Endothelial cell of umbilical vein (primary cell): ENCODE measurements around the gene AJAP1. TPM values are rescaled to one million over a fixed set of nuclear protein-coding genes. Genes with fewer than 3 reads are reported as not detected.

Source experiments
- BruUV-seq: library from RNA; stranded (reverse); fragments of 400-500 nt; replicated peaks from 2 replicates; lab custom pipeline; 2021; lab: Mats Ljungman, UMichigan
- CTCF ChIA-PET: fragments of 300-600, 350-600 bp; sonication (Branson Sonifier 250); formaldehyde crosslinking; loops from one replicate; lab custom pipeline; 2021; ENCODE audit warnings: antibody characterized with exemption, inconsistent platforms; lab: Charles Lee
- POLR2A ChIA-PET: fragments of 300-600, 350-600 bp; sonication (Branson Sonifier 250); formaldehyde crosslinking; loops from one replicate; lab custom pipeline; 2021; ENCODE audit warnings: antibody characterized with exemption, inconsistent platforms; lab: Charles Lee
- DNase-seq: peaks from one replicate; pipeline ENCODE4 v3.0.0-alpha.2; 2011; ENCODE audit warnings: low read depth, low spot score
- FAIRE-seq: peaks from 2 replicates; lab custom pipeline; 2011; peaks lifted over from hg19 to GRCh38; lab: Jason Lieb, UNC
- H2AFZ ChIP-seq: 2 replicates; pipeline ENCODE4 v1.6.0; 2012; ENCODE audit warnings: low read depth, low read length, control low read depth, inconsistent platforms
- H3K27ac ChIP-seq: 2 replicates; pipeline ENCODE4 v1.5.1; 2011; ENCODE audit warnings: low read depth, mild to moderate bottlenecking, control low read depth, low read length, moderate library complexity; ENCODE audit not compliant: insufficient read depth
- H3K27me3 ChIP-seq, 2 experiments: 2 replicates each; pipeline versions ENCODE4 v1.6.0 to v1.6.1; 2011; ENCODE audit warnings: low read length in 2 of 2, mixed read lengths in 1 of 2; ENCODE audit not compliant: control insufficient read depth in 2 of 2, insufficient read depth in 2 of 2
- H3K36me3 ChIP-seq, 2 experiments: 2 replicates in 1 of 2; 3 replicates in 1 of 2; pipeline ENCODE4 v1.5.1; 2011; ENCODE audit warnings: low read length in 2 of 2, mild to moderate bottlenecking in 1 of 2, moderate library complexity in 1 of 2; ENCODE audit not compliant: control insufficient read depth in 2 of 2, insufficient read depth in 2 of 2; ENCODE audit errors: extremely low read depth in 1 of 2
- H3K4me1 ChIP-seq: 3 replicates; pipeline ENCODE4 v1.5.1; 2011; ENCODE audit warnings: mild to moderate bottlenecking, low read length; ENCODE audit not compliant: control insufficient read depth, insufficient read depth; ENCODE audit errors: extremely low read depth
- H3K4me2 ChIP-seq: 2 replicates; pipeline ENCODE4 v1.6.1; 2011; ENCODE audit warnings: low read length, control low read depth, mixed read lengths; ENCODE audit not compliant: insufficient read depth
- H3K4me3 ChIP-seq, 3 experiments: fragments of 200-600 bp in 1 of 3; sonication (generic), shearing (Covaris generic) in 1 of 3; replicated peaks in 1 of 3; 2 replicates each; pipeline ENCODE4 v1.5.1; 2011 to 2016; ENCODE audit warnings: control low read depth in 3 of 3, low read length in 3 of 3, mild to moderate bottlenecking in 2 of 3, inconsistent platforms in 1 of 3, low read depth in 1 of 3, moderate library complexity in 1 of 3; ENCODE audit not compliant: insufficient read depth in 1 of 3
- H3K79me2 ChIP-seq: 2 replicates; pipeline ENCODE4 v1.6.0; 2012; ENCODE audit warnings: low read length, inconsistent platforms; ENCODE audit not compliant: control insufficient read depth, insufficient read depth
- H3K9ac ChIP-seq: replicated peaks from 2 replicates; pipeline ENCODE3; 2011; ENCODE audit warnings: low read length, control low read depth; ENCODE audit not compliant: insufficient read depth; ENCODE audit errors: extremely low read depth
- H3K9me1 ChIP-seq: replicated peaks from 3 replicates; pipeline ENCODE4 v1.6.0; 2011; ENCODE audit warnings: mild to moderate bottlenecking, low read length; ENCODE audit not compliant: control insufficient read depth, insufficient read depth; ENCODE audit errors: extremely low read depth
- H3K9me3 ChIP-seq: replicated peaks from 2 replicates; pipeline ENCODE4 v1.5.1; 2012; ENCODE audit warnings: low read length, inconsistent platforms; ENCODE audit not compliant: control insufficient read depth, insufficient read depth
- H4K20me1 ChIP-seq: replicated peaks from 2 replicates; pipeline ENCODE3; 2011; ENCODE audit warnings: mild to moderate bottlenecking, low read length; ENCODE audit not compliant: control insufficient read depth, insufficient read depth; ENCODE audit errors: extremely low read depth
- EZH2 ChIP-seq: IDR thresholded peaks from 2 replicates; pipeline ENCODE4 v1.6.1; 2012; ENCODE audit warnings: borderline replicate concordance, low read depth, mild to moderate bottlenecking, moderate library complexity, low read length, inconsistent platforms; ENCODE audit not compliant: severe bottlenecking
- FOS ChIP-seq: IDR thresholded peaks from 2 replicates; pipeline ENCODE4 v1.6.1; 2011; ENCODE audit warnings: mild to moderate bottlenecking, low read length, moderate library complexity, borderline replicate concordance; ENCODE audit not compliant: insufficient read depth
- GATA2 ChIP-seq: IDR thresholded peaks from 2 replicates; pipeline ENCODE4 v1.7.0; 2011; ENCODE audit warnings: low read depth, mild to moderate bottlenecking, moderate library complexity, mixed read lengths, low read length; ENCODE audit not compliant: insufficient read length, insufficient read depth
- JUN ChIP-seq: IDR thresholded peaks from 2 replicates; pipeline ENCODE4 v1.6.1; 2011; ENCODE audit warnings: borderline replicate concordance, low read depth; ENCODE audit not compliant: insufficient read length, insufficient read depth
- MAX ChIP-seq: IDR thresholded peaks from 2 replicates; pipeline ENCODE4 v1.6.1; 2011; ENCODE audit not compliant: insufficient read depth, insufficient read length
- MYC ChIP-seq: IDR thresholded peaks from one replicate; pipeline ENCODE4 v1.6.1; 2011; ENCODE audit warnings: mild to moderate bottlenecking, low read depth, low read length
- POLR2A ChIP-seq: IDR thresholded peaks from 2 replicates; pipeline ENCODE4 v1.6.1; 2012; ENCODE audit warnings: low read depth, mild to moderate bottlenecking, control low read depth, low read length
- POLR2AphosphoS5 ChIP-seq: IDR thresholded peaks from 2 replicates; pipeline ENCODE4 v1.6.1; 2012; ENCODE audit warnings: low read depth, mild to moderate bottlenecking, control low read depth, low read length, moderate library complexity; ENCODE audit not compliant: insufficient read depth
- dilution Hi-C: fragments of 300-500 bp; cut with MboI; formaldehyde crosslinking; loops from one replicate; pipeline ENCODE4 v1.15.0; 2019; ENCODE audit warnings: low sequenced_read_pairs; ENCODE audit not compliant: extremely low pct_ligation_motif_present
- intact Hi-C: fragments of 100-400 bp; cut with micrococcal nuclease; formaldehyde crosslinking; loops from one replicate; pipeline ENCODE4 v1.10.0; 2022
- polyA plus RNA-seq, 4 experiments: library from polyadenylated mRNA; depleted of rRNA in 3 of 4; stranded (reverse) in 3 of 4; unstranded in 1 of 4; fragments of >200 nt; gene quantifications; 2 replicates each; pipeline versions ENCODE4 v1.2.1 to v1.2.3, GENCODE V29; 2011 to 2012; ENCODE audit warnings: missing spikeins in 1 of 4
- total RNA-seq: library from RNA; stranded (reverse); gene quantifications from 2 replicates; pipeline ENCODE4 v1.2.3, GENCODE V29; 2021

The AJAP1 gene
- total and polyA plus RNA-seq, 2 donors (not counting 3 experiments of a cell fraction or from before 2014, with no cell fraction given): not detected

DNA sequence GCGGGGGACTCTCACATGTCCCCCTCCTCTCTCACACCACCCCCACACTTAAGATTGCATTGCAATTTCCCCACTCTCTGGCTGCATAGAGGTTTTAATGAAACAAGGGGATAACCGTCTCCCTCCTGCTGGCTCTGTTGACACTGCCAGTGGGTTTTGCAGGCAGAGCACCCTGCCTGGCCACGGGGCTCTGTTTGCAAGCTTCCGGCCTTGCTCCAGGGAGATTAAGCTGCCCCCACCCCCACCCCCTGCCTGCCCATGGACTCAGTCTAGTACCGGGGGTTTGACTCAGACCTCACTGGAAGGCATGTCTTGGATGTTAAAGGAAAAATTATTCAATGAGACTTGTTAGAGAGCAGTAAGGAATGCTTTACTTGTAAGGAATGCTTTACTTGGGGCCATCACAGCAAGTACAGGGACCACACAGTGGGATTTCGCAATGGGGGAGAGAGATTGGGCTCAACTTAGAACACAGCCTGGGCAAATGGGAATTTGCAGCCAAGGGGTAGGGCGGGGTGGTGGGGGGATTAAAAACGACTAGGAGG is 101.0 kb downstream of the AJAP1 start:
- Histone ChIP-seq H3K36me3 (no peaks in the 10 kb centered on the region), H3K4me3 (no peak overlapping the region), H3K79me2 (no peaks in the 10 kb centered on the region), H3K9me3 (peaks cover 5% of the 10 kb centered on the region), H4K20me1 (no peaks in the 10 kb centered on the region), H2AFZ (no peak overlapping the region), H3K9me1 (no peaks in the 10 kb centered on the region), H3K27me3 (no peaks in the 10 kb centered on the region), H3K9ac (no peak overlapping the region), H3K4me1 (no peaks in the 10 kb centered on the region), H3K27ac (no peak overlapping the region), H3K4me2 (no peak overlapping the region)
- no peak for FAIRE-seq
- dilution Hi-C loops (no loop called here), intact Hi-C loops (no loop called here)
- no TSS peak for BruUV-seq
- DNase-seq: no peak
- ChIA-PET POLR2A (no interaction called here), CTCF (no interaction called here)
- TF ChIP-seq POLR2AphosphoS5 (no peak), MAX (no peak), FOS (no peak), GATA2 (no peak), POLR2A (no peak), MYC (no peak), JUN (no peak), EZH2 (no peak)
